Inflammatory macrophage (primary cell): ENCODE data around the gene KRT74.

Experiments
- DNase-seq, 2 donors: peaks; one replicate each; pipeline ENCODE4 v3.0.0-alpha.2; 2020 to 2022

The KRT74 gene

GRCh38 chr12:52519387-52519703 is 54.3 kb downstream of the KRT74 start:
- DNase-seq: no peak

DNA sequence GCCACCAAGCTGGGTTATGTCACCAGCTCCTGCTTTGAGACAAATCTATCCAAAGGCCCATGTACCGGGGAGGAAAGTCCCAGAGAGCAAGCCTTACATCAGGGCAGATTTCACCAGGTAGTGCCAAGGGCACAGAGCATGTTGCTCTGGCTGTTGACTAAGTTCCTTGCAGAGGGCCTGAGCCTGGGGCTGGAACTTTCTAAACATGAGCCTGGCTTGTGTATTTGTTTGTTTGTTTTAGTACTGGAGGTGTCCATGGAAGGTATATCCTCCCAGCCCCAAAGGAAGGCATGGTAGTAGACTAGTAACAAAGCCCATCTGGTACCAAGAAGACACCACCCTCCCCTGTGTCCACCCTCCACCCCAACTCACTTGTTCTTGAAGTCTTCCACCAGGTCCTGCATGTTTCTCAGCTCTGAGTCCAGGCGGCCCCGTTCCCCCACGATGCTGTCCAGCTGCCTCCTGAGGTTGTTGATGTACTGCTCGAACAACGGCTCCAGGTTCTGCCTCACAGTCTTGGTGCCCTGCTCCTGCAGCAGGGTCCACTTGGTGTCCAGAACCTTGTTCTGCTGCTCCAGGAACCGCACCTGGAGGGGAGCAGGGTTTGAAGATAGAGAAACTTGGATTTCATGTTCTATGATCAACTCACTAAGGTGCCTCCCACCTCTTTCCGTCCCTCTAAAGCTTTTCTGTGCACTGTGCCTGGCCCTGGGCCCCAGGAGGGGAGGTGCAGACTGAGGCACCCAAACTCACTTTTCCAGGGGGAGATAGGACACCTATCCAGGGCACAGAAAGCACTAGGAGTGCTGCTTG is 54.9 kb downstream of the KRT74 start:
- DNase-seq: no peak

GRCh38 chr12:52517888-52518287 is 55.8 kb downstream of the KRT74 start:
- DNase-seq: no peak

GRCh38 chr12:52517005-52517835 is 56.4 kb downstream of the KRT74 start:
- no peak for DNase-seq

DNA sequence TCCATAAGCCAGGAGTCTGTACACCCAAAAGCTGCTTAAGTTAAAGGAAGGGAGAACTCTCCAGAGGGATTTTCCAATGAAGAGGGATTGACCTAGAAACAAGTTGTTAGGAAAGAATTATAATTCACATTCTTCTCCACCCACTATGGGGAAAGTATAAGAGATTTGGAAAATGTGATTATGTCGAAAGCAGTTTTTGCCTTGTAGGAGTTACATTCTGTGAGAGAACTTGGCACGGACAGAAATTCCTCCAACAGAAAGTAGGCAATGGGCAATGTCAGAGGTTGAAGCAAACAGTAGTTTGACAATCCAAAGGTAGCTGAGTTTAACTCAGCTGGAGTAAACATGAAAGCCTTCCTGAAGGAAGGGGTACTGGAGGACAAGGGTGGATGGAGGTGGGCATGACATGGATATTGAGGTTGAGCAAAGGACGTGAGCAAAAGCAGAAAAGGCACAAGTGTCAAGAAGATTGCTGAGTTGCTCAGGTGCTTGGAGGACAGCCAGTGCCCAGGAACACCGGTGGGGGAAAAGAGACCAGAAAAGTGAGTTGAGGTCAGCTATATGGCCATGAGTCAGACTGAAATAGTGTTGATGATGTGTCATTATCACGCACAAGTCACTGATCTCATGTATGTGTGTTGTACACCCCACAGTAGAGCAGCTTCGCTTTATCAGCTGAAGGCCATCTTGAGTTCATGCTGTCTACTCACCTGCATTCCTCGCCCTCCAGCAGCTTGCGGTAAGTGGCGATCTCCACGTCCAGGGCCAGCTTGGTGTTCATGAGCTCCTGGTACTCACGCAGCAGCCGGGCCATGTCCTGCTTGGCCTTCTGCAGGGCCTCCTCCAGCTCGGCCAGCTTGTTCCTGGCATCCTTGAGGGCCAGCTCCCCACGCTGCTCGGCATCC is 57.5 kb downstream of the KRT74 start:
- DNase-seq: no peak
